ENCODE results near the gene ENTPD2. TPM values are rescaled to one million over a fixed set of nuclear protein-coding genes. Genes with fewer than 3 reads are reported as not detected.

The ENTPD2 gene
- total RNA-seq, 2 donors from 2014 or later: 0.41 to 0.67 TPM

GRCh38 chr9:137027369-137028262 lies 26.2 kb downstream of the ENTPD2 start, which contains the start of gene ABCA2:
ABCA2 (minus strand) TSS chr9:137028237; CDS start chr9:137028140, 97 bp downstream.
- Histone ChIP-seq H3K36me3 (no peaks in the 10 kb centered on the region), H3K27ac (peak within 1 kb of the TSS; percentile 67 to 69), H3K27me3 (no peaks in the 10 kb centered on the region), H3K9me3 (no peaks in the 10 kb centered on the region), H3K4me1 (peaks cover 0 to 27% of the 10 kb centered on the region in 2 donors), H3K4me3 (peak within 1 kb of the TSS; percentile 58 to 69)
- no peak for TF ChIP-seq CTCF (IDR thresholded peaks at IDR 0.05)
- no peak for DNase-seq (ENCODE audit: low spot score)

- Histone ChIP-seq H3K9me3 (no peaks in the 10 kb centered on the region), H3K36me3 (no peaks in the 10 kb centered on the region), H3K4me3 (peak overlapping the region; percentile 49 to 63), H3K4me1 (peaks cover 0 to 27% of the 10 kb centered on the region in 2 donors), H3K27me3 (no peaks in the 10 kb centered on the region), H3K27ac (peak overlapping the region; percentile 47 to 64)
- no peak for DNase-seq (ENCODE audit: low spot score)
- TF ChIP-seq CTCF (IDR thresholded peaks at IDR 0.05): no peak
These were observed 27.0 kb downstream of the ENTPD2 start for GRCh38 chr9:137026828-137027227.

- Histone ChIP-seq H3K9me3 (no peaks in the 10 kb centered on the region), H3K27ac (no peak overlapping the region), H3K4me3 (no peak overlapping the region), H3K27me3 (no peaks in the 10 kb centered on the region), H3K4me1 (peaks cover 0 to 27% of the 10 kb centered on the region in 2 donors), H3K36me3 (no peaks in the 10 kb centered on the region)
- TF ChIP-seq CTCF (IDR thresholded peaks at IDR 0.05): no peak
- DNase-seq (ENCODE audit: low spot score): no peak
These were observed 27.5 kb downstream of the ENTPD2 start for GRCh38 chr9:137026384-137026783.

- H3K4me3 ChIP-seq: no peak overlapping the region
These were observed 28.3 kb downstream of the ENTPD2 start for GRCh38 chr9:137025517-137025966.

GRCh38 chr9:137023583-137023991 lies 30.3 kb downstream of the ENTPD2 start:
- Histone ChIP-seq H3K27ac (no peak overlapping the region), H3K9me3 (no peaks in the 10 kb centered on the region), H3K27me3 (no peaks in the 10 kb centered on the region), H3K36me3 (no peaks in the 10 kb centered on the region), H3K4me3 (no peak overlapping the region), H3K4me1 (peaks cover 0 to 18% of the 10 kb centered on the region in 2 donors)
- no peak for TF ChIP-seq CTCF (IDR thresholded peaks at IDR 0.05)
- no peak for DNase-seq (ENCODE audit: low spot score)

More at GRCh38 chr9:137025517-137025966, 28.3 kb downstream of the ENTPD2 start:
- Histone ChIP-seq H3K4me1 (peaks cover 0 to 27% of the 10 kb centered on the region in 2 donors), H3K9me3 (no peaks in the 10 kb centered on the region), H3K27ac (no peak overlapping the region), H3K36me3 (no peaks in the 10 kb centered on the region), H3K27me3 (no peaks in the 10 kb centered on the region)
- DNase-seq (ENCODE audit: low spot score): no peak
- TF ChIP-seq CTCF (IDR thresholded peaks at IDR 0.05): no peak

Measured in right atrium auricular region (tissue), 2 donors.